K562 (cell line): ENCODE data around the gene WDR35. TPM values are rescaled to one million over a fixed set of nuclear protein-coding genes. Genes with fewer than 3 reads are reported as not detected.
A peak's percentile ranks its signal among the peaks of the same experiment; 100 is the strongest.

Source experiments
- ATAC-seq: fragments of 200-7000 bp; cut with Tn5 transposase; 3 replicates; pipeline ENCODE4 v1.9.1; 2020; ENCODE audit warnings: moderate library complexity
- BruUV-seq: library from RNA; stranded (reverse); fragments of 400-500 nt; replicated peaks from 2 replicates; lab custom pipeline; 2021; lab: Mats Ljungman, UMichigan
- CTCF ChIA-PET: fragments of 300-600 bp; formaldehyde crosslinking; extraction: SDS; loops from one replicate; lab custom pipeline; 2021; ENCODE audit warnings: low intra/inter-chr PET ratio; lab: Yijun Ruan, JAX
- POLR2A ChIA-PET: fragments of 300-600, 350-650 bp; sonication (Branson Sonifier 250); formaldehyde crosslinking; extraction: SDS; loops from one replicate; lab custom pipeline; 2021; ENCODE audit warnings: antibody characterized with exemption, inconsistent platforms; lab: Yijun Ruan, JAX
- DNase-seq, 4 experiments: peaks; one replicate each; pipeline versions ENCODE4 v3.0.0 to v3.0.0-alpha.2; 2011 to 2018; ENCODE audit warnings: low spot score in 3 of 4, mixed read lengths in 3 of 4; ENCODE audit errors: extremely low read depth in 1 of 4
- FAIRE-seq: peaks from 2 replicates; lab custom pipeline; 2011; peaks lifted over from hg19 to GRCh38; lab: Jason Lieb, UNC
- H2AFZ ChIP-seq: 2 replicates; pipeline ENCODE4 v1.6.0; 2011; ENCODE audit warnings: low read depth, low read length, control low read depth, inconsistent platforms
- H3K27ac ChIP-seq: fragments of 200-600 bp; 3 replicates; pipeline ENCODE4 v1.8.0; 2011; ENCODE audit warnings: low read depth, mild to moderate bottlenecking, control low read depth, inconsistent platforms, low read length, moderate library complexity, mixed read lengths; ENCODE audit errors: extremely low read depth
- H3K27me3 ChIP-seq, 2 experiments: fragments of 300-600 bp in 1 of 2; 2 replicates in 1 of 2; 3 replicates in 1 of 2; pipeline versions ENCODE4 v1.6.0 to v1.8.0; 2011; ENCODE audit warnings: inconsistent platforms in 2 of 2, low read length in 2 of 2, mild to moderate bottlenecking in 1 of 2, mixed read lengths in 1 of 2, moderate library complexity in 1 of 2; ENCODE audit not compliant: control insufficient read depth in 2 of 2, insufficient read depth in 2 of 2
- H3K36me3 ChIP-seq: fragments of 300-600 bp; 3 replicates; pipeline ENCODE4 v1.8.0; 2011; ENCODE audit warnings: mild to moderate bottlenecking, low read length, inconsistent platforms; ENCODE audit not compliant: control insufficient read depth, insufficient read depth
- H3K4me1 ChIP-seq, 2 experiments: fragments of 200-600 bp in 1 of 2; replicated peaks in 1 of 2; 2 replicates in 1 of 2; 3 replicates in 1 of 2; pipeline versions ENCODE4 v1.5.1 to v1.8.0; 2011; ENCODE audit warnings: inconsistent platforms in 2 of 2, low read length in 2 of 2, mild to moderate bottlenecking in 1 of 2, mixed read lengths in 1 of 2, moderate library complexity in 1 of 2; ENCODE audit not compliant: control insufficient read depth in 2 of 2, insufficient read depth in 2 of 2
- H3K4me2 ChIP-seq: 2 replicates; pipeline ENCODE4 v1.6.1; 2011; ENCODE audit warnings: low read length, control low read depth, inconsistent platforms, mixed read lengths; ENCODE audit not compliant: insufficient read depth
- H3K4me3 ChIP-seq: fragments of 200-600 bp; sonication (generic), shearing (Covaris generic); 2 replicates; pipeline ENCODE4 v1.5.1; 2016; ENCODE audit warnings: control low read depth, inconsistent platforms
- H3K79me2 ChIP-seq: fragments of 200-600 bp; 3 replicates; pipeline ENCODE4 v1.8.0; 2011; ENCODE audit warnings: low read length, inconsistent platforms; ENCODE audit not compliant: control insufficient read depth, insufficient read depth
- H3K9ac ChIP-seq, 2 experiments: 2 replicates each; pipeline versions ENCODE4 v1.6.0 to v1.6.1; 2011; ENCODE audit warnings: low read depth in 2 of 2, low read length in 2 of 2, control low read depth in 1 of 2, inconsistent platforms in 1 of 2, mild to moderate bottlenecking in 1 of 2, mixed read lengths in 1 of 2; ENCODE audit not compliant: insufficient read depth in 1 of 2
- H3K9me1 ChIP-seq: one replicate; pipeline ENCODE4 v1.6.0; 2011; ENCODE audit warnings: inconsistent platforms, mild to moderate bottlenecking, low read length, moderate library complexity; ENCODE audit not compliant: control insufficient read depth, insufficient read depth
- H3K9me3 ChIP-seq: replicated peaks from 2 replicates; pipeline ENCODE4 v1.5.1; 2011; ENCODE audit warnings: low read depth, low read length, inconsistent platforms; ENCODE audit not compliant: control insufficient read depth, insufficient read depth
- H4K20me1 ChIP-seq: replicated peaks from 2 replicates; pipeline ENCODE4 v1.6.1; 2011; ENCODE audit warnings: low read length, inconsistent platforms, mixed read lengths; ENCODE audit not compliant: control insufficient read depth, insufficient read depth
- EP400 ChIP-seq: fragments of 450-650 bp; IDR thresholded peaks from 2 replicates; pipeline ENCODE4 v1.6.1; 2017; ENCODE audit warnings: antibody characterized with exemption, mild to moderate bottlenecking, moderate library complexity
- ETV1 ChIP-seq: fragments of 450-650 bp; conservative IDR thresholded peaks from 2 replicates; pipeline ENCODE4 v1.6.1; 2016; ENCODE audit warnings: missing genetic modification characterization, control low read depth, low read depth, missing compliant biosample characterization
- ETV6 ChIP-seq, 3 experiments: fragments of 150-350 bp in 1 of 3; sonication (generic) in 1 of 3; formaldehyde crosslinking in 1 of 3; IDR thresholded peaks; 2 replicates each; pipeline versions ENCODE4 v1.6.1 to v1.8.0; 2014 to 2022; ENCODE audit warnings: borderline replicate concordance in 2 of 3, low read depth in 2 of 3, antibody characterized with exemption in 1 of 3, low read length in 1 of 3, mild to moderate bottlenecking in 1 of 3, missing genetic modification reagents in 1 of 3
- HMG20B ChIP-seq: fragments of 250-450 bp; sonication (Bioruptor Pico); IDR thresholded peaks from 2 replicates; pipeline ENCODE4 v1.5.0; 2021; ENCODE audit warnings: mild to moderate bottlenecking
- MAFF ChIP-seq: IDR thresholded peaks from 2 replicates; pipeline ENCODE4 v1.6.1; 2012; ENCODE audit warnings: low read length, improper control_type of control experiment
- MAZ ChIP-seq, 2 experiments: fragments of 450-650 bp in 1 of 2; sonication (generic) in 1 of 2; formaldehyde crosslinking; IDR thresholded peaks in 1 of 2; conservative IDR thresholded peaks in 1 of 2; 2 replicates each; pipeline versions ENCODE4 v1.4.0 to v1.5.0; 2020; ENCODE audit warnings: mild to moderate bottlenecking in 1 of 2, missing genetic modification reagents in 1 of 2
- PCBP1 ChIP-seq: fragments of 200-400 bp; formaldehyde crosslinking; IDR thresholded peaks from 2 replicates; pipeline ENCODE4 v1.6.1; 2018; ENCODE audit warnings: mild to moderate bottlenecking, low read depth, low read length; ENCODE audit not compliant: poor library complexity, severe bottlenecking
- POLR2AphosphoS2 ChIP-seq: IDR thresholded peaks from 2 replicates; pipeline ENCODE4 v1.6.1; 2012; ENCODE audit warnings: low read length, improper control_type of control experiment
- SPI1 ChIP-seq: IDR thresholded peaks from 2 replicates; pipeline ENCODE4 v1.6.1; 2011; ENCODE audit warnings: low read depth, low read length, control low read depth, borderline replicate concordance
- TCF7 ChIP-seq: sonication (generic); IDR thresholded peaks from 2 replicates; pipeline ENCODE4 v1.6.1; 2016; ENCODE audit warnings: antibody characterized with exemption, borderline replicate concordance
- ZNF561 ChIP-seq: fragments of 450-650 bp; formaldehyde crosslinking; conservative IDR thresholded peaks from 2 replicates; pipeline ENCODE4 v1.4.0; 2020; ENCODE audit warnings: mild to moderate bottlenecking, moderate library complexity
- WGBS: fragments of 100-300 bp; shearing (Covaris generic); methylation state at CpG from one replicate; pipeline ENCODE4 v1.1.6; 2016; ENCODE audit warnings: low coverage, mixed read lengths; ENCODE audit not compliant: insufficient coverage; ENCODE audit errors: missing lambda C conversion rate; 5-methylcytosine and 5-hydroxymethylcytosine counted together
- in situ Hi-C: fragments of 300-500 bp; cut with MboI; formaldehyde crosslinking; loops from 4 replicates; pipeline ENCODE4 v1.15.0; 2018; ENCODE audit warnings: inconsistent platforms, mixed read lengths
- intact Hi-C: fragments of 100-400 bp; cut with micrococcal nuclease; formaldehyde crosslinking; loops from 2 replicates; pipeline ENCODE4 v1.14.2; 2022
- polyA plus RNA-seq, 8 experiments: library from polyadenylated mRNA; depleted of rRNA in 4 of 8; stranded (reverse) in 5 of 8; unstranded in 3 of 8; fragments of >200 nt; fragmentation: Nextera tagmentation in 2 of 8; fragmentation: Illumina TruSeq in 1 of 8; extraction: Ambion mirVana in 2 of 8; extraction: Trizol in 1 of 8; gene quantifications; 2 replicates each; pipeline versions ENCODE4 v1.2.1 to v1.2.3, GENCODE V29; 2011 to 2014; ENCODE audit warnings: inconsistent platforms in 1 of 8, missing spikeins in 1 of 8
- total RNA-seq, 7 experiments: library from RNA; depleted of rRNA in 6 of 7; stranded (reverse); fragments of >200 nt in 6 of 7; fragmentation: Illumina TruSeq in 2 of 7; extraction: Trizol in 2 of 7; gene quantifications; 2 replicates each; pipeline versions ENCODE4 v1.2.1 to v1.2.3, GENCODE V29; 2011 to 2021; ENCODE audit warnings: low replicate concordance in 1 of 7

The WDR35 gene
- total and polyA plus RNA-seq, 9 of the 15 experiments (the other 6 are each of a cell fraction or from before 2014, with no cell fraction given) = 3.3 to 13.1 (median 8.0) TPM

DNA sequence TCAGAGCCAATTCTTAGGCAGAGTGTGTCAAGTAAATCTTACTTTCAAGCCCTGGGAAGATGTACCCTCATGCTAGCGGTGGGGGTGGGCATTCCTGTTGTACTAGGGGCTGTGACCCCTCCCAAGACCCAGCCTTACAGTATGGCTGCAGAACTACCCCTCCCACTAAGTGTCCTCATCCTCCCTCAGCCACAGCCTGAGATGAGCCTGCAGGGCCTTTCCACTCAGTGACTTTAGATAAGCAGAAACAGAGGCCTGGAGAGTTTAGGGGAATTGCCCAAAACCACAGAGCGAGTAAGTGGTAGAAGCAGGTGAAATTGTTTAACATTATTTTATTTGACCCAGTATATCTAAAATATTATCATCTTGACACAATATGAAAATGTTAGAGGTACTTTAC, 124.8 kb downstream of the WDR35 start:
- intact Hi-C loops = loop anchor here (10.0 kb wide), 1 partner anchor 120 kb away; no protein-coding TSS in a partner anchor
- in situ Hi-C loops = loop anchor here (10.0 to 25.0 kb wide), 2 partner anchors 510 to 1103 kb away; partner anchors contain the start of gene OSR1
- Histone ChIP-seq H3K4me3 (no peak overlapping the region), H3K36me3 (no peaks in the 10 kb centered on the region), H3K27me3 (peaks cover 9 to 41% of the 10 kb centered on the region in 2 experiments), H3K9me3 (no peaks in the 10 kb centered on the region), H3K9me1 (no peaks in the 10 kb centered on the region), H3K79me2 (no peaks in the 10 kb centered on the region), H3K9ac (no peak overlapping the region; a peak in 1 of 4 replicates), H3K27ac (no peak overlapping the region), H4K20me1 (0 out of 2 replicates have a peak, but pooled peaks cover 3% of the 10 kb centered on the region), H3K4me2 (no peak overlapping the region), H3K4me1 (peaks cover 4 to 19% of the 10 kb centered on the region in 2 experiments; a peak in 3 of 5 replicates), H2AFZ (no peak overlapping the region)
- ChIA-PET CTCF (no interaction called here), POLR2A (interaction anchor here (0.6 kb wide), 1 partner anchor 18 kb away, joined by 4 read pairs; no protein-coding TSS in a partner anchor)
- no TSS peak for BruUV-seq
- FAIRE-seq = no peak
- ATAC-seq = no peak
- 4% methylated on average over 2 of the region's 2 CpGs for WGBS
- no peak for TF ChIP-seq MAZ (CRISPR knock-in tag; conservative IDR thresholded peaks at IDR 0.05 in 1 of 2, IDR thresholded peaks at IDR 0.05 in 1 of 2)
- TF ChIP-seq PCBP1 = no peak
- TF ChIP-seq HMG20B (CRISPR knock-in tag) = no peak
- no peak for TF ChIP-seq ETV6 (IDR thresholded peaks at IDR 0.05; ENCODE audit: borderline replicate concordance in 1 of 2, low read depth in 2 of 2, low read length in 1 of 2)
- TF ChIP-seq ETV6 (CRISPR knock-in tag; IDR thresholded peaks at IDR 0.05; ENCODE audit: borderline replicate concordance) = no peak
- no peak for TF ChIP-seq EP400
- no peak for TF ChIP-seq ZNF561 (CRISPR knock-in tag)
- TF ChIP-seq TCF7 = no peak
- TF ChIP-seq MAFF = no peak
- no peak for TF ChIP-seq POLR2AphosphoS2
- TF ChIP-seq ETV1 (tag) = no peak
- no peak for TF ChIP-seq SPI1
- peak in 1 of 4 experiments; percentile 16 for DNase-seq
